ENCODE measurements around the gene OR4N2.

- TF ChIP-seq CTCF (conservative IDR thresholded peaks at IDR 0.05; ENCODE audit: low read length), result no peak
- TF ChIP-seq EZH2phosphoT487 (IDR thresholded peaks at IDR 0.05; ENCODE audit: borderline replicate concordance), result no peak
Observed at GRCh38 chr14:19799880-19800279, 3.7 kb upstream of the OR4N2 start.

Data from Loucy (cell line).